Middle frontal gyrus (tissue), 1 donor: ENCODE measurements around the gene ZNF701.
"Not testable (repeated sequence)": the region's sequence is repeated elsewhere in the genome, so short reads cannot be mapped to it uniquely, and the experiment has no call there.

Source experiments
- DNase-seq: peaks from one replicate; pipeline ENCODE4 v3.0.0-alpha.2; 2015; ENCODE audit warnings: low spot score; ENCODE audit errors: extremely low spot score

The ZNF701 gene

DNA sequence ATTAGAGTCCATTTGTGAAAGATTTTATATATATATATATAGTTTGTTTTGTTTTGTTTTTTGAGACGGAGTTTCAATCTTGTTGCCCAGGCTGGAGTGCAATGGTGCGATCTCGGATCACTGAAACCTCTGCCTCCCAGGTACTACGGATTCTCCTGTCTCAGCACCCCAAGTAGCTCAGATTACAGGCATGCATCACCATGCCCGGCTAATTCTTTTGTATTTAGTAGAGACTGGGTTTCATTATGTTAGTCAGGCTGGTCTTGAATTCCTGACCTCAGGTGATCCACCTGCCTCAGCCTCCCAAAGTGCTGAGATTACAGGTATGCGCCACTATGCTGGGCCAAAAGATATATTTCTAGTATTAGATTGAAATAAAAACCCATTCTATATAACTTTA lies 4.0 kb upstream of the ZNF701 start:
- DNase-seq = no peak

GRCh38 chr19:52566588-52566987 lies 3.5 kb upstream of the ZNF701 start:
- DNase-seq = no peak

- no peak for DNase-seq
Observed at GRCh38 chr19:52567921-52568320, 2.2 kb upstream of the ZNF701 start.

GRCh38 chr19:52569638-52569999 lies 468 bp upstream of the ZNF701 start:
- not testable (repeated sequence) for DNase-seq

DNA sequence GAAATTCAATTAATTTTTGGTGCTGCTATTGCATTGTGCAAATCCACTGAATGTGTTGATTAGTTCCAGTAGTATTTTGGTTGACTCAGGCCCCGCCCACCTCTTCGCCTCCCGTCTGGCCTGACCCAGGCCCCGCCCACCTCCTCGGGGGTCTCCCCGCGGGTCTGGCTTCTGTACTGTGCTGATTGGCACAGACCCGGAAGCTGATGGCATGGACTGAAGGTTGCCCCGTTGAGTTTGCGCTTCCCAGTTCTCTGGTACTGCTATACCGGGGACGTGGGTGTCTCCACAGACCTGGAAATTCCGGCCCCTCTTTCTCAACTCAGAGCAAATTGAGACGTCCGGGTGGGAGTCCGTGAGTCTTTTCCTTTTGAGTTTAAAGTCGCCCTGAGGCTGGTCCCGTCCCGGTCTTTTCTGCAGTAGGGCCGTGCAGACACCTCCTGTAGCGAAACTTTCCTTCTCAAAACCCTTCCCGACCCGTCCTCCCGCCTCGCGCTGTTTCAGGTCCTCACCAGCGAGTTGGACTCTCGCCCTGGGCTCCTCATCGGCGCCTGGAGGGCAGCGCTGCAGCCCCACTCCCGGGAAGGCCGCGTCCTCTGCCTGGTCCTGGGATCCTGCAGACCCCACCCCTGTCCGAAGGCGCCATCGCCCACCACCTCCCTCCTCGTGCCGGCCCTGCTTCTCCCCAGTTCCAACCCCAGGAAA lies 14.8 kb downstream of the ZNF701 start:
- no peak for DNase-seq

GRCh38 chr19:52585604-52586003 lies 15.5 kb downstream of the ZNF701 start:
- no peak for DNase-seq

DNA sequence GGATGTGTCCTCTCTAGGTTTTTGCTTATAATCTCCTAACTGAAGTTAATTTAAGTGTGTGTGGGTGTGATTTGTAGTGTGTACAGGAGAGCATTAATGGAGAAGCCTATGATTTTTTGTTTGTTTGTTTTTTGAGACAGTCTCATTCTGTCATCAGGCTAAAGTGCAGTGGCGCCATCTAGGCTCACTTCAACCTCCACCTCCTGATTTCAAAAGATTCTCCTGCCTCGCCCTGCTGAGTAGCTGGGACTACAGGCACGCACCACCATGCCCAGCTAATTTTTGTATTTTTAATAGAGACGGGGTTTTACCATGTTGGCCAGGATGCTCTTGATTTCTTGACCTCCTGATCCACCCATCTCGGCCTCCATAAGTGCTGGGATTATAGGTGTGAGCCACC lies 20.6 kb downstream of the ZNF701 start:
- no peak for DNase-seq

GRCh38 chr19:52592301-52592700 lies 22.2 kb downstream of the ZNF701 start:
- DNase-seq = no peak

- not testable (repeated sequence) for DNase-seq
Observed at GRCh38 chr19:52593441-52593840, 23.4 kb downstream of the ZNF701 start.

- DNase-seq = no peak
Observed at GRCh38 chr19:52599241-52599640, 29.2 kb downstream of the ZNF701 start.

GRCh38 chr19:52600639-52601024 lies 30.5 kb downstream of the ZNF701 start:
- no peak for DNase-seq

DNA sequence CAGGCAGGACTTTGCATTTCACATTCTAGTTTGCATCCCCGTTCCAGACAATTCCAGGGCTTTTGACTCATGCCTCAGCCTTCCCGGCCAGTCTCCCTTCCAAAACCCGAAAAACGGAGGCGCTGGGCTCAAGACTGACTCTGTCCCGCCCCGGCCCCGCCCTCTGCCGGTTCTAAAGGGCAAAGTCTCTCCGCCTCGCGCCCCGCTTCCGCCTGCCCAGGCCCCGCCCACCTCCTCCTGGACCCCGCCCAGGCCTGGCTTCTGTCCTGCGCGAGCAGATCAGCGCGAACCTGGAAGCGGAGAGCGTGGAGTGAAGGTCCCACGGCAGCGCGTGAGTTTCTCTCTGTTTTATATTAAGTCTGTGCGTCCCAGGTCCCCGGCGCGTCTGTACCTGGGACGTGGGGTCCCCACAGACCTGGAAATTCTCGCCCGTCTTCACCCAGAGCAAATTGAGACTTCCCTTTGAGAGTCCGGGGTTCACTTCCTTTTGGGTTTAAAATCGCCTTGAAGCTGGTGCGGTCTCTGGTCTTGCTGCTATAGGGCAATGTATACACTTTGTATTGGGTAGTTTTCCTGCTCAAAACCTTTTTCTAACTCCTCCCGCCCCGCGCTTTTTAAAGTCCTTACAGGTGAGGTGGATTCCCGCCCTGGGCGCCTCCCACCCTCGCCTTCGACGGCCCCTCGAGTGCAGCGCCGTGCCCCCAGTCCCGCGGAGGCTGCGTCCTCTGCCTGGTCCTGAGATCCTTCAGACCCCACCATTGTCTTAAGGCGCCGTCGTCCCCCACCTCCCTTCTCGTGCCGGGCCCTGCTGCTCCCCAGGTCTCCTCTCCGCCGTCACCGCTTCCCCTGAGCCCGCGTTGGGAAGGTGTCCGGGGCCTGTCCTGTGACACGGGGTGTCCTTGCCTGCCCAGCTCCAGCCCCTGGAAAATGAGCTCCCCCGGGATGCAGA lies 31.2 kb downstream of the ZNF701 start:
- peak; percentile 42 for DNase-seq

GRCh38 chr19:52601974-52602366 lies 31.9 kb downstream of the ZNF701 start:
- DNase-seq = not testable (repeated sequence)

DNA sequence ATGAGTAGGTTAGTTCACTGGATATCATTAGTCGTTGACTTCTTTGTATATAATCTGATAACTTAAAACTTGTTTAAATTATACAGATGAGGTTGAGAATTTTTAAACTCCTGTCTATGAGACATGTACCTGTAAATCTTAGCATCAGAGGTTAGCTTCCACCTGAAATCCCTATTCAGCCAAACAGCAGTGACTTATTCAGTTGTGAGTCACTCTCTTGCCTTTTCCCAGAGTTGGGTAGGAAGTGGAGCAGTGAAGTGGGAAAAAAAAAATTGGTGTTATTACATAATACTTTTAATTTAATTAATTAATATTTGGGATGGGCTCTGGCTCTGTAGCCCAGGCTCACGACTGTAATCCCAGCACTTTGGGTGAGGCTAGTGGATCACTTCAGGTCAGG lies 32.9 kb downstream of the ZNF701 start:
- no peak for DNase-seq

- DNase-seq = no peak
Observed at GRCh38 chr19:52603558-52604207, 33.6 kb downstream of the ZNF701 start.

- DNase-seq = no peak
Observed at GRCh38 chr19:52613299-52613906, 43.3 kb downstream of the ZNF701 start.

- no peak for DNase-seq
Observed at GRCh38 chr19:52621376-52621775, 51.3 kb downstream of the ZNF701 start.

- DNase-seq = no peak
Observed at GRCh38 chr19:52622261-52622660, 52.2 kb downstream of the ZNF701 start.

DNA sequence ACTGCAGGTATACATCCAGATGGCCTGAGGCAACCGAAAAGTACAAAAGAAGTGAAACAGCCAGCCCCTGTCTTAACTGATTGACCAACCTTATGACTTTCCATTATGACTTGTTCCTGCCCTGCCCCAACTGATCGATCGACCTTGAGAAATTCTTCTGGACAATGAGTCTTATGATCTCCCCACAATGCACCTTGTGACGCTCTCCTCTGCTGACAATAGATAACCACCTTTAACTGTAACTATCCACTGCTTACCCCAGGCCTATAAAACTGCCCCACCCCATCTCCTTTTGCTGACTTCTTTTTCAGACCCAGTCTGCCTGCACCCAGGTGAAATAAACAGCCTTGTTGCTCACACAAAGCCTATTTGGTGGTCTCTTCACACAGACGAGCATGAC lies 56.8 kb downstream of the ZNF701 start:
- DNase-seq = no peak

GRCh38 chr19:52627441-52627840 lies 57.4 kb downstream of the ZNF701 start:
- not testable (repeated sequence) for DNase-seq

GRCh38 chr19:52635786-52636570 lies 65.9 kb downstream of the ZNF701 start:
- DNase-seq = no peak
